A673 (cell line): ENCODE data around the gene TNFAIP1.

Experiments used
- CTCF ChIP-seq: fragments of 300-800, 200-600 bp; sonication (generic); conservative IDR thresholded peaks from 2 replicates; pipeline ENCODE4 v1.5.1; 2017; ENCODE audit warnings: low read depth, mild to moderate bottlenecking, antibody characterized with exemption, low read length, moderate library complexity, mixed read lengths
- EZH2 ChIP-seq: fragments of 200-600 bp; sonication (generic); IDR thresholded peaks from 2 replicates; pipeline ENCODE4 v1.6.1; 2017; ENCODE audit warnings: borderline replicate concordance, low read depth, mild to moderate bottlenecking, mixed read lengths, antibody characterized with exemption, low read length; ENCODE audit not compliant: poor library complexity, severe bottlenecking

DNA sequence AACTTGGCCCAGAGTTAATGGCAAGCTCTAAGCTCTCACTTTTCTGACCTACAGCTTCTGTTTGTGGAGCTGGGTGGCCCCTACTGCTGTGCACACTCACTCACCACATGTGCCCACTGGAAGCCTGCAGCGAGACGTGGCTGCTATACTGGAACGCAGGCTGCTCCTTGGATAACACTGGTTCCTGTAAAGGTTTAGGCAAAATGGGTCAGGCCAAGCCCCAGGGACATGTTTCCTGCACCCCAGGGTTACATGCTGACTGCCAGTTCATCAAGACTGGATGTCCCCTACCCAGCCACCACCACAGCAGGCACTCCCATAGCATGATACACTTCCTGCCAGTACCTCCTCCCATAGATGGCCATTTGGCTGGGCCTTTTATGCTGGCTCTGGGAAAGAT, 13.4 kb downstream of the TNFAIP1 start:
- no peak for TF ChIP-seq CTCF
- no peak for TF ChIP-seq EZH2
